ENCODE results near the gene MYPN.
A peak's percentile ranks its signal among the peaks of the same experiment; 100 is the strongest.
"Not testable (repeated sequence)": the region's sequence is repeated elsewhere in the genome, so short reads cannot be mapped to it uniquely, and the experiment has no call there.

Gene MYPN

DNA sequence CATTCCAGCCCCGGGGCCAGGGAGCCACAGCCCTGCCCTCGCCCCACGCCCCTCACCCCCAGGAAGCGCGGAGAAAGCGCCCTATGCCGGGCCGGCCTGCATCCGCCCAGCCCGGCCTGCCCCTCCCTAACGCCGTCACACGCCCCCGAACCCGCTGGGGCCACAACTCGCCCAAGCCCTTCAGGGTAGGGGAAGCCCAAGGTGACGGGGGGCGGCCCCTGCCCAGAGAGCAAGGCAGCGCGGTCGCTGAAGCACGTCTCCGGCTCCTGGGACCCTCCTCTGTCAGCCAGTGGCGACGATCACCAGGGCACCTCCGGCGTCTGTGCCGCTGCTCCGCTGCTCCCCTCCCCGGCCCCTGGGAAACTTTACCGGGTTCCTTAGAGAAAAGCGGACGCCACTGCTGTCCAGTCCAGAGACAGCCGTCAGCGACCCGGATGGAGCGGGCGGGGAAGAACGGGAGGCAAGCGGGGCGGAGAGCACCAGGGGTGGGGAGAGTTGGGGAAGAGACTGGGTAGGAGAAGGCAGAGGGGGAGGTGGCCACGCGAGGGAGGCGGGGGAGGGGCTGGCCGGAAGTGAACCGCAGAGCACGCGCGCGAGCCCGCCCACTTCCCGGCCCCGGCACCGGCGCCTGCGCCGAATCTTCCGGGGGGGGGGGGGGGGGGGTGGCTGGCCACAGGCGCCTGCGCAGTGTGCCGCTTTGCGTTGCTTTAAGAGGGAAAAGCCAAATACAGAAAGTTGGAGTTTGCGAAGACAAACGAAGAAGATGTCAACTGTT, 34.3 kb upstream of the MYPN start, which contains the start of gene HERC4:
TSS of gene HERC4 (minus strand) at position 509 of the 775 bp plus-strand sequence. CDS start 2,175 bp downstream, outside the sequence.
- peak; percentile 89 for DNase-seq (ENCODE audit: low read depth)
- peak within 1 kb of the TSS; percentile 97 for H3K4me3 ChIP-seq (ENCODE audit: control insufficient read depth, low read depth, low read length)
- no peak for TF ChIP-seq CTCF (conservative IDR thresholded peaks at IDR 0.05; ENCODE audit: control insufficient read depth, insufficient read depth, low read depth, low read length)

GRCh38 chr10:68075550-68076004, 33.7 kb upstream of the MYPN start:
- no peak for TF ChIP-seq CTCF (conservative IDR thresholded peaks at IDR 0.05; ENCODE audit: control insufficient read depth, insufficient read depth, low read depth, low read length)
- DNase-seq (ENCODE audit: low read depth) = no peak
- no peak overlapping the region for H3K4me3 ChIP-seq (ENCODE audit: control insufficient read depth, low read depth, low read length)

GRCh38 chr10:68076081-68076480, 33.2 kb upstream of the MYPN start:
- H3K4me3 ChIP-seq (ENCODE audit: control insufficient read depth, low read depth, low read length); DNase-seq (ENCODE audit: low read depth): not testable (repeated sequence)

DNA sequence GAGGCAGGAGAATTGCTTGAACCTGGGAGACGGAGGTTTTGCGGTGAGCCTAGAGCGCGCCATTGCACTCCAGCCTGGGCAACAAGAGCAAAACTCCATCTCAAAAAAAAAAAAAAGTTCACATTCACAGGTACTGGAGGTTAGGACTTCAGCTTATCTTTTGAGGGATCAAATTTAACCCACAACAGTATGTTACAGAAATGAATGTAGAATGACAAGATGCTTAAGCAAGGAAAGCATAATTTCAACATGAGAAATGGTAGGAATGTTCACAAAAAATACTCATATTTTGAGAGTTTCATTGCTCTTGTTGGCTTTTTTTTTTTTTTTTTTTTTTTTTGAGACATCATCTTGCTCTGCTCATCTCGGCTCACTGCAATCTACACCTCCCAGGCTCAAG, 32.3 kb upstream of the MYPN start:
- no peak for DNase-seq (ENCODE audit: low read depth)
- no peak for TF ChIP-seq CTCF (conservative IDR thresholded peaks at IDR 0.05; ENCODE audit: control insufficient read depth, insufficient read depth, low read depth, low read length)
- no peak overlapping the region for H3K4me3 ChIP-seq (ENCODE audit: control insufficient read depth, low read depth, low read length)

DNA sequence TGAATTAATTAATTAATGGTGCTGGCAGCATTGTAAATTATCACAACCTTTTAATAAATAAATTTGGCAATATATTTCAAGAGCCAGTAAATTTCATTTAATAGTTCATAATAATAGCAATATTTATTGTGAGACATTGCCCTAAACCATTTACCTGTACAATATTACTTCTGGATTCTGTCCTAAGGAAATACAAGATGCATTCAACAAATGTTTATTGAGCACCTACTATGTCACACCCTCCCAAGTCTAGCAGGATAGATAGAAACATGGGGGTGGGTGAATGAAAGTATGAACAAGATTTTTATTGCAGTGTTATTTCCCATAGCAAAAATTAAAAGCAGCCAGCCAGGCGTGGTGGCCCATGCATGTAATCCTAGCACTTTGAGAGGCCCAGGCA, 29.9 kb upstream of the MYPN start:
- no peak overlapping the region for H3K4me3 ChIP-seq (ENCODE audit: control insufficient read depth, low read depth, low read length)
- no peak for DNase-seq (ENCODE audit: low read depth)
- no peak for TF ChIP-seq CTCF (conservative IDR thresholded peaks at IDR 0.05; ENCODE audit: control insufficient read depth, insufficient read depth, low read depth, low read length)

DNA sequence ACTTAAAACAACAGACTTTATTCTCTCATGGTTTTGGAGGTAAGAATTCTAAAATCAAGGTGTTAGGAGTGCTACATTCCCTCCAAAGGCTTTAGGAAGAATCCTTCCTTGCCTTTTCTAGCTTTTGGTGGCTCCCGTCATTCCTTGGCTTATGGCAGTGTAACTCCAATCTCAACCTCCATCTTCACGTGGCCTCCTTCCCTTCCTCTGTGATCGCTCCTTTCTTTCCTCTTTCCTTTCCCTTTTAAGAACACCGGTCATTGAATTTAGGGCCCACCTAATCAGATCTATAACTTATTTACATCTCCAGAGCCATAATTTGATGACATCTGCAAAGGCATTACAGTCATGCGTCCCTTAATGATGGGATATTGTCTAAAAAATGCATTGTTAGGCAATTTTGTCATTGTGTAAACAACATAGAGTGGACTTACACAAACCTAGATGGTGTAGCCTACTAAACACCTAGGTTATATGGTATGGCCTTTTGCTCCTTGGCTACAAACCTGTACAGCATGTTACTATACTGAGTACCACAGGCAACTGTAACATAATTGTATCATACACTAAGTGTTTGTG, 28.3 kb upstream of the MYPN start:
- no peak for TF ChIP-seq CTCF (conservative IDR thresholded peaks at IDR 0.05; ENCODE audit: control insufficient read depth, insufficient read depth, low read depth, low read length)
- DNase-seq (ENCODE audit: low read depth) = no peak
- no peak overlapping the region for H3K4me3 ChIP-seq (ENCODE audit: control insufficient read depth, low read depth, low read length)

GRCh38 chr10:68081916-68082315, 27.4 kb upstream of the MYPN start:
- no peak overlapping the region for H3K4me3 ChIP-seq (ENCODE audit: control insufficient read depth, low read depth, low read length)
- TF ChIP-seq CTCF (conservative IDR thresholded peaks at IDR 0.05; ENCODE audit: control insufficient read depth, insufficient read depth, low read depth, low read length) = no peak
- no peak for DNase-seq (ENCODE audit: low read depth)
